ENCODE results near the gene CD47.

Gene CD47

DNA sequence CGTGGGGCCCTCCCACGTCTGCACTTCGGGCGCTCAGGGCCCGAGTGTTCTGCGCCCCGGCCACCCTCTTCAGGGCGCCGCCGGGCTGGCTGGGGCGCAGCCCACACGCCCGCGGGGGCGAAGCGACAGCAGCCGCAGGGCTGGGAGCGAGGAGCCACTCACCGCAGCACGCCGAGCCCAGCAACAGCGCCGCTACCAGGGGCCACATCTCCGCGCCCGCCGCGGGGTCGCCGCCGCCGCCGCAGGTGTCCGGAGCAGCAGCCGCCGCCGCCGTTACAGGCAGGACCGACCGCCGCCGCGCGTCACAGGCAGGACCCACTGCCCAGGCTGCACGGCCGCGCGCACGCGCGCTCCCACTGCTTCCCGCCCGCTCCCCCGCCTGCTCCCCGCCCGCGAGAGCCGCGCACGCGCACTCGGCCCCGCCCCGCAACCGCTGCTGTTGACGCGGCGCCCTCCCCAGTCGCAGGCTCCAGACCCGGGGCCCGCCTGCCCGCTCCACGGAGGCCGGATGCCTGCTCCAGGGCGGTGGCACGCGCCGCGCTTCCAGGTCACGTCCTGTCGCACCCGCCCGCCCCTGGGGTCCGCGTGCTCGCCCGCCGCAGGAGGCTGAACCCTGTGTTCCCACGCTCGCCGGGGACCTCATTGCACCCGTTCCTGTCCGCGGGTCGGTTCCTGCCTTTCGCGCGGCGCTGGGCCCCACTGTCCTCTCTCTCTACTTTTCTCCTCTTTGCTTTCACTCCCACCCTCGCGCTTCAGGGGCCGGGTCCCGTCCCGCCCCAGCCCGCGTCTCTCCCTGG, at the start of gene CD47:
CD47 (minus strand) TSS at position 331 of the 797 bp plus-strand sequence; CDS start at position 208, 123 bp downstream.
- DNase-seq, result peak; percentile 81

- no peak for DNase-seq
Observed at GRCh38 chr3:108137460-108137814, 46.6 kb upstream of the CD47 start.

GRCh38 chr3:108136561-108137459, 46.0 kb upstream of the CD47 start:
- DNase-seq, result no peak

- no peak for DNase-seq
Observed at GRCh38 chr3:108134555-108134880, 43.7 kb upstream of the CD47 start.

- DNase-seq, result no peak
Observed at GRCh38 chr3:108133858-108134554, 43.2 kb upstream of the CD47 start.

DNA sequence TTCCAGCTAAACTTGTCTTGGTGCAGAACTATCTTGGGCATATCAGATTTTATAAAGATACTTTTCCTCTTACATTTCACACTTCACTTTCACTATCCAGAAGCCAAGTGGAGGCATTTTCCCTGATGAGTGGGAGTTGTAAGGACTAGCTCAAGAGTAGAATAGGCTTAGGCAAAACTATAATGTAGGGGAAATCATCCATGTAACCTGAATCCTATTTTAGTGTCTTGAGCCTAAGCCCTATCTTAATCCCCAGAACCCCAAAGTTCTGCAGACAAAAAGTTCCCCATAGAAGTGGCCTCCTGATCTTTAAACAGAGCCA, 42.2 kb upstream of the CD47 start:
- no peak for DNase-seq

DNA sequence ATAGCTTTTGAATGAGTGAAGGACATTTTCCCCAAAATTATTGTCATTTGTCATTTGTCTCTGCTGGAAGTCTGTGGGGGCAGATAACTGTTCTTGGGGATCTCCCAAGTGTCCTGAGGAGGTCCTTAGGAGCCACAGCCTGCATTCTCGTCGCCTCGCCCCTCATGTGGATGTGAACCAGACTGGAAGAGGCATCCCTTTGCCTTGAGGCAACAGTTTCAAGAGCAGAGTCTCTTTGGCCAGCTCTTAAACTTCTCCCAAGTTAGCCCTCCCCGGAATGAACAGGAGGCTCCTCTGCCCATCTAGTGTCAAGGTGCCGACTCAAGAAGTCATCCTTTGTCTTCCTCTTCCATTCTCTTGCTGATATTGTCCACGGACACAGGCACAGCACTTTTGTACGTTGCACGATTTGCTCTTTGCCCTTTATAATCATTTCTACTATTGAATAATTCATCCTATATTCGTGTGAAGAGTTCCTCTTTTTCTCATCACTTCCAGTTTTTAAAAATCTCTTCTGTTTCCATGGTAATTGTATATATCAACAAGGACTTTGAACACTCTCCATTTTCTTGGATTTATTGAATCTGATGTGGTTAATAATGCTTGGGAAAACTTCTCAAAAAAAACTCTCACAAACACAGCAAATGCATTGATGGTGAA, 40.8 kb upstream of the CD47 start:
- no peak for DNase-seq

DNA sequence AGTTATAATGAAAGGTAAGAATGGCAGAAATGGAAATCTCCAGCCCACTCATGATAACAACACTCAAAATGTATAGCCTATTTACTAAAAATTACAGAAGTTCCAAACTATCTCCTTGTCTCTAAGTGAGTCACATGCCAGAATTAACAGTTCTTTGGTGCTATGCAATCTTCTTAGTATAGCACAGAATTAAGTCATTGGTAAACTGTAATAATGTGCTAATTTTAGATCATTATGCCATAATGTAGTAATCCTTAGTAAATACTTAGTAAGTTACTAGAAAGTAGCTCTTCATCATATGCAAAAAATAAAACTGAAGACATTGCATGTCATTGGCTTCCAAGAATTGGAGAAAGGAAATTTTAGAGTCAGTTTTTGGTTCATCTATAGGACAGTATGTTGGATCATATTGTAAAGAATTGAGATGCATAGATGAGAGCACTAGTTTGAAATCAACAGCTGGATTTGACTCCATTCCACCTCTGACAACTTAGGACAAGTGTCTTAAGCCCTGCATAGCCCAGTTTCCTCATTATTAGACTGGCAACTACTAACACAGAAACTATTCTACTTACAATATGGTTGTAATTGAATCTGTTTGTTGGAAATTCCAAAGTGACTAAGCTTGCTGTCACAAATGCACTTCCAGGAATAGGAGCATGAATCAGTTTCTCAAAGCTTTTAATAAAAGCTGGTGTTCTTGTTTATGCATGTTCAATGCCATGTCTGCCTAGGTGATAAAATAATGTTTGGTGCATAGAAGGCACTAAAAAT, 40.1 kb upstream of the CD47 start:
- DNase-seq, result no peak

DNA sequence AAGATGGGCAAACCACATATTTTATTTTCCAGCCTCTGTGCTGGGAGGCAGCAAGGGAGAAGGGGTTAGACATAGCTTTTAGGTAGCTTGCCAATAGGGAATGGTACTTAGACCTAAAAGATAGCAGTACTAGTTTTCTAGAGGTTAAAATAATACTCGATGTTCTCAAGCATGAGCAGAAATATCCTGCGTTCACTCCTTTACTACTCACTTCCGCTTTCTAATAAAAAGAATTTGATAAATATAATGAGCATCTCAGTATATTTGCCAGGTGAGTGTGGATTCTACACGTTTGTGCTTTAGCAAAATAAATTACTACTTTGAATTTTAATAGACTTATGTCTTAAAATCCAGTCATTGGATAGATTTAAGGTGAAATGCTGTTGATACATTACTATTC, 39.4 kb upstream of the CD47 start:
- DNase-seq, result no peak

- no peak for DNase-seq
Observed at GRCh38 chr3:108127301-108127988, 36.6 kb upstream of the CD47 start.

DNA sequence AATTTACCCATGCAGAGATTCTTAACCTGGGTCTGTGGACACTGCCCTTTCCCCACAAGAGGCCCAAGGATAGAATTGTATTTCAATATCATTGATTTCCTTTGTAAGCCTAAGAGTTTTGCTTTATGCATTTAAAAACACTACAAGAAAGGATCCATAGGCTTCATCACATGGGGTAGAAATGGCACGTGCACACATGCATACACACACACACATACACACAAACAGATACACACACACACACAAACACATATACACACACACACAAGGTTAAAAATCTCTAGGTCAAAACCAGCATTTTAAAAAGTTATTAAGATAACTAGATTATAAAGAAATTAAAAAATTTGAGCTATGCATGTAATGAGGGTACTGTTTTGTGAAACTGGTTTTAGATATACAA, 35.5 kb upstream of the CD47 start:
- no peak for DNase-seq

- DNase-seq, result peak; percentile 69
Observed at GRCh38 chr3:108125550-108126071, 34.8 kb upstream of the CD47 start.

DNA sequence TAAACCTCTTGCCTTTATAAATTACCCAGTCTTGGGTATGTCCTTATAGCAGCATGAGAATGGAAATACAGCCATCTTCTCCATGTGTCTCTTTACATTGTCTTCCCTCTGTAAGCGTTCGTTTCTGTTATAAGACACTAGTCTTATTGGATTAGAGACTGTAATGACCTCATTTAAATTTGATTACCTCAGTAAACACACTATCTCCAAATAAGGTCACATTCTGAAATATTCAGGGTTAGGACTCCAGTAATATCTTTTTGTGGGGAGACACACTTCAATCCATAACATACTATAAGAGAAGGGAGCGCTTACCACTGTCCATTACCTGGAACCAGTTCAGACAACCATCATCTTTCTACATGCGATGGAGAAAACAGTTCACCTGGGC, 34.3 kb upstream of the CD47 start:
- DNase-seq, result no peak

DNA sequence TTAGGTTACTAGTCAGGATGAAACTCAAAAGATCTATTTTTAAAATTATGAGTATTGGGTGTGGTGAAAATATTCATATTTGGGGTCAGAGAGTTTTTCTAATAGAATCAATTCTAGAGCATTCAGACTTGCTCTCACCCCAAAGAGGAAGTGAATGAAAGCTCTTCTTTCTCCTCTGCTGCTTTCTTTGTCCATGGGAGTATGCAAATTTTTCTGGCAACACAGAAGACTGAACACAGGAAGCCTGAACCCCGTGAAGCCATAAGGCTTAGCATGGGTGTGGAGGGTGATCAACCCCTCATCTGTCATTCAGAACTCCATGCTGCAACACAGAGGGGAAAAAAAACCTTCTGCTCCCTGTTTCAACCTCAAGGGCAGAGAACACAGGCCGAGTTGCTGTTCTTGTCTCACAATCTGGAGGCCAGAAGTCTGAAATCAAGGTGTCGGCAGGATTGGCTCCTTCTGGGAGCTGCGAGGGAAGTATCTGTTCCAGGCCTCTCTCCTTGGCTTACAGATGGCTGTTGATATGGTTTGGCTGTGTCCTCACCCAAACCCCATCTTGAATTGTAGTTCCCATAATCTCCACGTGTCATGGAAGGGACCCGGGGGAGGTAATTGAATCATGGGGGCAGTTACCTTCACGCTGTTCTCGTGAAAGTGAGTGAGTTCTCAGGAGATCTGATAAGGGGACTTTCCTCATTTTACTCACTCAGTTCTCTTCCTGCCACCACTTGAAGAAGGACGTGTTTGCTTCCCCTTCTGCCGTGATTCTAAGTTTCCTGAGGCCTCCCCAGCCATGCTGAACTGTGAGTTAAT, 33.7 kb upstream of the CD47 start:
- peak; percentile 9 for DNase-seq

- DNase-seq, result no peak
Observed at GRCh38 chr3:108123326-108123725, 32.5 kb upstream of the CD47 start.

DNA sequence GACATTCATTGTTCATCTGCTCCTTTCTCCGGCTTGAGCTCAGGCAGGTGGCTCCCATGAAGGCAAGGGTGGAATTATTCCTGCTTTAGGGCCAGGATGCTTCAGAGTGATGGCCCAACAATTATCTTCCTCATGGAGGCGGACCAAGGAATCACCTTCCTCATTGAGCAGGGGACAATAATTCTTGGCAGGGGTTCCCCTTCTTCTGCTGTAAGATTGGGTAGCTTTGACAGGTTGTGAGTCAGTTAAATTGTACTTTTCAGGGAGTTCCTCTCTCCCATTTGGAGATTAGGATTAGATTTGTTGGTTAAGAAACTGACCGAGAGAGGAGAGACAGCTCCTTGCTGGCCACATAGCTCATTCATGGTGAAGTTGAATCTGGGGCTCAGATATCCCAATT, 31.4 kb upstream of the CD47 start:
- DNase-seq, result no peak

DNA sequence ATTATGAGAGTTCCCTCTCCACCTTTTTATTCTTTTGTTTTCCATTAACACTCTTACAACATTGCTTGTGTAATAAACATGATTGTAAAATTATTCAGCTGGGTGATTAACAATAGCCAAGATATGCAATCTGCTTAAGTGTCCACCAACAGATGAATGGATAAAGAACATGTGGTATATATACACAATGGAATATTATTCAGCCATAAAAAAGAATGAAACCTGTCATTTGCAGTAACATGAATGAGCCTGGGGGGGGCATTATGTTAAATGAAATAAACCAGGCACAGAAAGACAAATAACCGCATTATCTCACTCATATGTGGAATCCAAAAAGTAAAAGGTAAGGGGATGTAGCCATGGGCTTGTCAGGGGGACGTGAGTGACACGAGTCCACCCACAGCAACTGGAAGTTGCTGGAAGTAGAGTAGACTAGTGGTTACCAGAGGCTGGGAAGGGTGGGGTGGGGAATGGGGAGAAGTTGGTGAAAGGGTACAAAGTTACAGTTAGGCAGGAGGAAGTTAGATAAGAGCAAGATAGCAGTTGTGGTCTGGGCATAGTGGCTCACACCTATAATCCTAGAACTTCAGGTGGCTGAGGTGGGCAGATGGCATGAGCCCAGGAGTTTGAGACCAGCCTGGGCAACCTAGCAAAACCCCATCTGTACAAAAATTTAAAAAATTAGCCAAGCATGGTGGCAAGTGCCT, 28.7 kb upstream of the CD47 start:
- DNase-seq, result no peak

GRCh38 chr3:108118038-108118768, 27.4 kb upstream of the CD47 start:
- no peak for DNase-seq

GRCh38 chr3:108117241-108117775, 26.5 kb upstream of the CD47 start:
- DNase-seq, result no peak

All from NCI-H345 (cell line).